ENCODE data around the gene LAX1.

The LAX1 gene

GRCh38 chr1:203813581-203814341, 48.8 kb downstream of the LAX1 start:
- no peak for DNase-seq (ENCODE audit: low read depth in 2 of 2)

GRCh38 chr1:203818399-203818798, 53.4 kb downstream of the LAX1 start:
- no peak for DNase-seq (ENCODE audit: low read depth in 2 of 2)

GRCh38 chr1:203823306-203823705, 58.3 kb downstream of the LAX1 start:
- DNase-seq (ENCODE audit: low read depth in 2 of 2) = no peak
